GM12878 (cell line): ENCODE measurements around the gene PTPN22. TPM values are rescaled to one million over a fixed set of nuclear protein-coding genes. Genes with fewer than 3 reads are reported as not detected.

ENCODE experiments used
- ATAC-seq: fragments of 200-7000 bp; cut with Tn5 transposase; 3 replicates; pipeline ENCODE4 v1.9.1; 2020; ENCODE audit warnings: mild to moderate bottlenecking, moderate library complexity
- BruUV-seq: library from RNA; stranded (reverse); fragments of 400-500 nt; replicated peaks from 2 replicates; lab custom pipeline; 2021; lab: Mats Ljungman, UMichigan
- CTCF ChIA-PET: fragments of 300-600 bp; sonication (Branson Sonifier 250); formaldehyde crosslinking; extraction: SDS; loops from one replicate; lab custom pipeline; 2021; ENCODE audit warnings: inconsistent platforms; lab: Yijun Ruan, JAX
- POLR2A ChIA-PET: fragments of 350-600 bp; formaldehyde crosslinking; extraction: SDS; loops from one replicate; lab custom pipeline; 2021; ENCODE audit warnings: inconsistent platforms; lab: Charles Lee
- RAD21 ChIA-PET: fragments of 300-600 bp; sonication (Branson Sonifier 250); formaldehyde crosslinking; loops from one replicate; lab custom pipeline; 2023; ENCODE audit warnings: antibody characterized with exemption; ENCODE audit not compliant: unreplicated experiment; lab: Charles Lee
- SMC1A ChIA-PET: fragments of 300-600 bp; sonication (Branson Sonifier 250); formaldehyde crosslinking; loops from one replicate; lab custom pipeline; 2023; ENCODE audit not compliant: unreplicated experiment, uncharacterized antibody; lab: Charles Lee
- DNase-seq: peaks from one replicate; pipeline ENCODE4 v3.0.0-alpha.2; 2011; ENCODE audit warnings: low read depth, low spot score
- FAIRE-seq: peaks from 3 replicates; lab custom pipeline; 2011; peaks lifted over from hg19 to GRCh38; lab: Jason Lieb, UNC
- H2AFZ ChIP-seq: 2 replicates; pipeline ENCODE4 v1.6.0; 2011; ENCODE audit warnings: low read depth, low read length, control low read depth; ENCODE audit not compliant: control insufficient read depth
- H3K27ac ChIP-seq: 2 replicates; pipeline ENCODE4 v1.5.1; 2011; ENCODE audit warnings: control low read depth; ENCODE audit not compliant: control insufficient read depth, insufficient read depth
- H3K27me3 ChIP-seq, 2 experiments: replicated peaks in 1 of 2; 2 replicates each; pipeline versions ENCODE4 v1.6.0 to v1.6.1; 2011; ENCODE audit warnings: low read length in 1 of 2; ENCODE audit not compliant: control insufficient read depth in 2 of 2, insufficient read depth in 2 of 2
- H3K36me3 ChIP-seq, 2 experiments: 2 replicates each; pipeline ENCODE4 v1.5.1; 2011; ENCODE audit warnings: low read length in 1 of 2; ENCODE audit not compliant: control insufficient read depth in 2 of 2, insufficient read depth in 2 of 2
- H3K4me1 ChIP-seq: 2 replicates; pipeline ENCODE4 v1.6.1; 2011; ENCODE audit warnings: mild to moderate bottlenecking, low read length, moderate library complexity, mixed read lengths; ENCODE audit not compliant: control insufficient read depth, insufficient read depth
- H3K4me2 ChIP-seq: 2 replicates; pipeline ENCODE4 v1.6.0; 2011; ENCODE audit warnings: control low read depth; ENCODE audit not compliant: control insufficient read depth, insufficient read depth
- H3K4me3 ChIP-seq: fragments of 200-600 bp; sonication (generic); 2 replicates; pipeline ENCODE4 v1.5.1; 2016
- H3K79me2 ChIP-seq: 2 replicates; pipeline ENCODE4 v1.6.0; 2011; ENCODE audit warnings: low read length; ENCODE audit not compliant: control insufficient read depth, insufficient read depth
- H3K9ac ChIP-seq: 2 replicates; pipeline ENCODE4 v1.8.0; 2011; ENCODE audit warnings: low read length, control low read depth, mixed read lengths; ENCODE audit not compliant: control insufficient read depth, insufficient read depth
- H3K9me3 ChIP-seq: replicated peaks from 3 replicates; pipeline ENCODE4 v1.5.1; 2011; ENCODE audit warnings: mild to moderate bottlenecking, low read length; ENCODE audit not compliant: control insufficient read depth, insufficient read depth
- H4K20me1 ChIP-seq: 2 replicates; pipeline ENCODE4 v1.6.0; 2011; ENCODE audit not compliant: control insufficient read depth, insufficient read depth
- BACH1 ChIP-seq: fragments of 450-650 bp; IDR thresholded peaks from 2 replicates; pipeline ENCODE4 v1.6.1; 2017; ENCODE audit warnings: mild to moderate bottlenecking, borderline replicate concordance
- BCL11A ChIP-seq: IDR thresholded peaks from 2 replicates; pipeline ENCODE4 v1.6.1; 2011; ENCODE audit warnings: low read depth, low read length
- CBX3 ChIP-seq: fragments of 200-600 bp; sonication (generic); IDR thresholded peaks from 2 replicates; pipeline ENCODE4 v1.6.1; 2016; ENCODE audit warnings: low read depth, borderline replicate concordance
- HCFC1 ChIP-seq: fragments of 150-350 bp; IDR thresholded peaks from 2 replicates; pipeline ENCODE4 v1.6.1; 2014; ENCODE audit warnings: low read length
- IKZF2 ChIP-seq, 2 experiments: fragments of 450-650 bp; IDR thresholded peaks; 2 replicates each; pipeline ENCODE4 v1.6.1; 2017; ENCODE audit warnings: mild to moderate bottlenecking in 2 of 2, moderate library complexity in 2 of 2
- RAD21 ChIP-seq: IDR thresholded peaks from 2 replicates; pipeline ENCODE4 v1.6.1; 2011; ENCODE audit warnings: mild to moderate bottlenecking, low read depth, low read length, moderate library complexity; ENCODE audit not compliant: insufficient read depth
- RB1 ChIP-seq: fragments of 450-650 bp; formaldehyde crosslinking; IDR thresholded peaks from 2 replicates; pipeline ENCODE4 v1.6.1; 2017; ENCODE audit warnings: mild to moderate bottlenecking, borderline replicate concordance
- RUNX3 ChIP-seq: IDR thresholded peaks from 2 replicates; pipeline ENCODE4 v1.6.1; 2012; ENCODE audit warnings: low read length, inconsistent platforms
- SMAD5 ChIP-seq: IDR thresholded peaks from 2 replicates; pipeline ENCODE4 v1.6.1; 2016; ENCODE audit warnings: antibody characterized with exemption, low read depth
- SMARCA5 ChIP-seq: fragments of 450-650 bp; IDR thresholded peaks from 2 replicates; pipeline ENCODE4 v1.6.1; 2017; ENCODE audit warnings: mild to moderate bottlenecking
- SPI1 ChIP-seq: IDR thresholded peaks from 2 replicates; pipeline ENCODE4 v1.6.1; 2011; ENCODE audit warnings: low read depth, mild to moderate bottlenecking, low read length, moderate library complexity, borderline replicate concordance; ENCODE audit not compliant: insufficient read depth
- STAT1 ChIP-seq: fragments of 450-650 bp; conservative IDR thresholded peaks from 2 replicates; pipeline ENCODE4 v1.6.1; 2014; ENCODE audit warnings: antibody characterized with exemption, mild to moderate bottlenecking
- TCF12 ChIP-seq: IDR thresholded peaks from 2 replicates; pipeline ENCODE4 v1.6.1; 2011; ENCODE audit warnings: low read depth, mild to moderate bottlenecking, low read length
- ZNF217 ChIP-seq: fragments of 450-650 bp; IDR thresholded peaks from 2 replicates; pipeline ENCODE4 v1.6.1; 2017; ENCODE audit warnings: antibody characterized with exemption, mild to moderate bottlenecking
- ZNF384 ChIP-seq: IDR thresholded peaks from 2 replicates; pipeline ENCODE4 v1.6.1; 2012; ENCODE audit warnings: low read depth, mild to moderate bottlenecking, low read length, improper control_type of control experiment, borderline replicate concordance
- ZNF622 ChIP-seq: fragments of 450-650 bp; IDR thresholded peaks from 2 replicates; pipeline ENCODE4 v1.6.1; 2017; ENCODE audit warnings: mild to moderate bottlenecking, inconsistent platforms
- WGBS: methylation state at CpG from one replicate; pipeline ENCODE4 v1.1.6; 2016; ENCODE audit warnings: low lambda C conversion rate; ENCODE audit not compliant: insufficient replicate concordance, insufficient coverage; ENCODE audit errors: missing lambda C conversion rate; 5-methylcytosine and 5-hydroxymethylcytosine counted together
- in situ Hi-C: fragments of 300-500 bp; cut with MboI; formaldehyde crosslinking; loops from 9 replicates; pipeline ENCODE4 v1.14.3; 2018; ENCODE audit warnings: mixed read lengths
- intact Hi-C: fragments of 100-400 bp; cut with micrococcal nuclease; formaldehyde crosslinking; loops from one replicate; pipeline ENCODE4 v1.14.2; 2022; ENCODE audit not compliant: unreplicated experiment
- polyA plus RNA-seq, 11 experiments: library from polyadenylated mRNA; depleted of rRNA in 4 of 11; unstranded in 6 of 11; stranded (reverse) in 5 of 11; fragments of >200 nt; fragmentation: Nextera tagmentation in 4 of 11; fragmentation: Illumina TruSeq in 1 of 11; extraction: Ambion mirVana in 4 of 11; extraction: Trizol in 1 of 11; gene quantifications; 1 replicate in 1 of 11; 2 replicates in 10 of 11; pipeline versions ENCODE4 v1.2.1 to v1.2.3, GENCODE V29; 2011 to 2016; ENCODE audit warnings: inconsistent platforms in 2 of 11, missing spikeins in 2 of 11, low read depth in 1 of 11
- total RNA-seq, 4 experiments: library from RNA; depleted of rRNA in 3 of 4; stranded (reverse); fragments of >200 nt in 3 of 4; fragmentation: Illumina TruSeq in 1 of 4; extraction: Trizol in 1 of 4; gene quantifications; 2 replicates each; pipeline versions ENCODE4 v1.2.1 to v1.2.3, GENCODE V29; 2013 to 2021
- TF ChIP-seq, protein P1 (sequence below): IDR thresholded peaks from 2 replicates; pipeline ENCODE4 v1.6.1; 2012; ENCODE audit warnings: low read length, inconsistent platforms
- TF ChIP-seq, protein P2 (sequence below): fragments of 450-650 bp; formaldehyde crosslinking; IDR thresholded peaks from 2 replicates; pipeline ENCODE4 v1.4.0; 2020; ENCODE audit warnings: mild to moderate bottlenecking, moderate library complexity

The PTPN22 gene
- total and polyA plus RNA-seq, 10 of the 15 experiments (the other 5 are each of a cell fraction or from before 2014, with no cell fraction given), result 22.8 to 65.1 (median 44.9) TPM

DNA sequence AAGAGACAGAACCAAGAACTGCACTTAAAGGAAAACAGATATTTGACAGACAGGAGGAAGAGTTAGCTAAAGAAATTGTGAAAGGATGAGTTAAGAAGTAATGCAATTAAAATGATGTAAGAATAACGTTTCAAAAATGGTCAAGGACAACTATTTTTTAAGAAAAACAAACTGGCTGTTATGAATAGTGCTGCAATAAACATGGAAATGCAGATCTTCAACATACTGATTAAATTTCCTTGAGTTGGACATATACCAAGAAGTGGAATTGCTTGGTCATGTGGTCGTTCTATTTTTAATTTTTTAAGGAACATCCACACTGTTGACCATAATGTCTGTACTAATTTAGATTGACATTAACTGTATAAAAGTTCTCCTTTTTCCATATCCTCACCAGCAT lies 89.1 kb downstream of the PTPN22 start (continued):
- TF ChIP-seq STAT1 (no peak), RAD21 (no peak), ZNF622 (no peak), BACH1 (no peak), CBX3 (no peak), RUNX3 (no peak), ZNF217 (no peak), TCF12 (no peak)
- TF ChIP-seq, protein P1, sequence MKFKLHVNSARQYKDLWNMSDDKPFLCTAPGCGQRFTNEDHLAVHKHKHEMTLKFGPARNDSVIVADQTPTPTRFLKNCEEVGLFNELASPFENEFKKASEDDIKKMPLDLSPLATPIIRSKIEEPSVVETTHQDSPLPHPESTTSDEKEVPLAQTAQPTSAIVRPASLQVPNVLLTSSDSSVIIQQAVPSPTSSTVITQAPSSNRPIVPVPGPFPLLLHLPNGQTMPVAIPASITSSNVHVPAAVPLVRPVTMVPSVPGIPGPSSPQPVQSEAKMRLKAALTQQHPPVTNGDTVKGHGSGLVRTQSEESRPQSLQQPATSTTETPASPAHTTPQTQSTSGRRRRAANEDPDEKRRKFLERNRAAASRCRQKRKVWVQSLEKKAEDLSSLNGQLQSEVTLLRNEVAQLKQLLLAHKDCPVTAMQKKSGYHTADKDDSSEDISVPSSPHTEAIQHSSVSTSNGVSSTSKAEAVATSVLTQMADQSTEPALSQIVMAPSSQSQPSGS, result no peak

DNA sequence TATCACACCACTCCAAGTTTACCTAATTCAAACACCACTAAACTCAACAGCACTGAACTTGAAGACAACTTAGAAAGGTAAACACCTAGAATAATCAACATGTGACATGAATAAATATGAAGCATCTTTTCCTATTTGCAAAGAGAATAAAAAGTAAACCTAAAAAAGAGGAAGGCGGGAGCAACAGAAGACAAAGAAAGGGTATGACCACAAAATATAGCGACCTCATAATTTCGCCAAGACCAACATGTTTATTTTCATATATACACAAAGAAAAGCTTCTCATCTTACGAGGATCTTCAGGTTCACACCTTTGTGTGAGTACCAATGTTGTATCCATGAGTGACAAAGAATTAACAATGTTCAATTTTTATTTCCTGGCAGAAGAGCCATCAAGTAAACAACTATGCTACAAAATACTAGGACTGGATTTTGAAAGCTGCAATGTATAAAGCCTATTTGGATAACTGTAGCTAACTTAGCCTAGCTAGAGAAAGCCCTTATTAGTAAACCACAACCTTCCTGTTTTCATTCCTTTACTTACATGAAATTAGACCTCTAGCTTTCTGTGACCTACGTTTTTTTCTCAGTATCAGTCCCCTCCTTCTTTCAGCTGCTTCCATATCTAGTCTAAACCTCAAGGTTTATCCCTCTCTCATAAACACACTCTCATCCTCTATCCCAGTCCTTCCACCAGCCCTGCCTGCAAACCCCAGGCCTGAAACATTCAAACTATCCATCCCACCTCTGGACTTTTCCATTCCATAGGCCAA lies 91.0 kb downstream of the PTPN22 start:
- Histone ChIP-seq H3K9ac (no peak overlapping the region), H3K4me1 (peaks cover 36% of the 10 kb centered on the region), H3K36me3 (peaks cover 0 to 9% of the 10 kb centered on the region in 2 experiments; a peak in 2 of 4 replicates), H3K27ac (peak overlapping the region; percentile 51; the same call in 1 of the 2 replicates), H3K9me3 (no peaks in the 10 kb centered on the region), H3K27me3 (no peaks in the 10 kb centered on the region), H4K20me1 (no peaks in the 10 kb centered on the region), H3K4me3 (peak overlapping the region; percentile 28; the same call in 1 of the 2 replicates), H2AFZ (no peak overlapping the region), H3K4me2 (peak overlapping the region; percentile 74), H3K79me2 (peaks cover 56% of the 10 kb centered on the region)
- in situ Hi-C loops (no loop called here), intact Hi-C loops (no loop called here)
- ChIA-PET RAD21 (interaction anchor here (0.8 to 2.1 kb wide), 7 partner anchors 11 to 55 kb away, joined by 3 to 20 read pairs (median 5); partner anchors contain the start of gene PHTF1), SMC1A (interaction anchor here (0.7 to 2.6 kb wide), 12 partner anchors 10 to 82 kb away, joined by 3 to 15 read pairs (median 5); partner anchors contain the start of genes PHTF1 and RSBN1), CTCF (interaction anchor here (0.6 to 2.0 kb wide), 10 partner anchors 9 to 33 kb away, joined by 3 to 6 read pairs (median 4); partner anchors contain the start of gene RSBN1), POLR2A (interaction anchor here (0.7 to 2.8 kb wide), 5 partner anchors 10 to 27 kb away, joined by 3 to 20 read pairs (median 4); partner anchors contain the start of gene PHTF1)
- DNase-seq (no peak), ATAC-seq (peak; percentile 52), FAIRE-seq (peak; percentile 62)
- WGBS, result 23% methylated on average over 5 of the region's 5 CpGs
- no TSS peak for BruUV-seq
- TF ChIP-seq RB1 (no peak), IKZF2 (IDR thresholded peaks at IDR 0.05) (peak; percentile 50 to 56; a peak in 2 of 4 replicates), BCL11A (0 out of 2 replicates have a peak, but pooled peaks have one; percentile 7), ZNF384 (peak; percentile 15; the same call in 1 of the 2 replicates), SMARCA5 (no peak), HCFC1 (no peak), RUNX3 (peak; percentile 77), SMAD5 (no peak), SPI1 (peak; percentile 45; the same call in 1 of the 2 replicates), BACH1 (no peak)
- TF ChIP-seq, protein P2, sequence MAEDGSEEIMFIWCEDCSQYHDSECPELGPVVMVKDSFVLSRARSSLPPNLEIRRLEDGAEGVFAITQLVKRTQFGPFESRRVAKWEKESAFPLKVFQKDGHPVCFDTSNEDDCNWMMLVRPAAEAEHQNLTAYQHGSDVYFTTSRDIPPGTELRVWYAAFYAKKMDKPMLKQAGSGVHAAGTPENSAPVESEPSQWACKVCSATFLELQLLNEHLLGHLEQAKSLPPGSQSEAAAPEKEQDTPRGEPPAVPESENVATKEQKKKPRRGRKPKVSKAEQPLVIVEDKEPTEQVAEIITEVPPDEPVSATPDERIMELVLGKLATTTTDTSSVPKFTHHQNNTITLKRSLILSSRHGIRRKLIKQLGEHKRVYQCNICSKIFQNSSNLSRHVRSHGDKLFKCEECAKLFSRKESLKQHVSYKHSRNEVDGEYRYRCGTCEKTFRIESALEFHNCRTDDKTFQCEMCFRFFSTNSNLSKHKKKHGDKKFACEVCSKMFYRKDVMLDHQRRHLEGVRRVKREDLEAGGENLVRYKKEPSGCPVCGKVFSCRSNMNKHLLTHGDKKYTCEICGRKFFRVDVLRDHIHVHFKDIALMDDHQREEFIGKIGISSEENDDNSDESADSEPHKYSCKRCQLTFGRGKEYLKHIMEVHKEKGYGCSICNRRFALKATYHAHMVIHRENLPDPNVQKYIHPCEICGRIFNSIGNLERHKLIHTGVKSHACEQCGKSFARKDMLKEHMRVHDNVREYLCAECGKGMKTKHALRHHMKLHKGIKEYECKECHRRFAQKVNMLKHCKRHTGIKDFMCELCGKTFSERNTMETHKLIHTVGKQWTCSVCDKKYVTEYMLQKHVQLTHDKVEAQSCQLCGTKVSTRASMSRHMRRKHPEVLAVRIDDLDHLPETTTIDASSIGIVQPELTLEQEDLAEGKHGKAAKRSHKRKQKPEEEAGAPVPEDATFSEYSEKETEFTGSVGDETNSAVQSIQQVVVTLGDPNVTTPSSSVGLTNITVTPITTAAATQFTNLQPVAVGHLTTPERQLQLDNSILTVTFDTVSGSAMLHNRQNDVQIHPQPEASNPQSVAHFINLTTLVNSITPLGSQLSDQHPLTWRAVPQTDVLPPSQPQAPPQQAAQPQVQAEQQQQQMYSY (CRISPR knock-in tag), result no peak
